Activated CD8-positive, alpha-beta memory T cell treated with anti-CD3 and anti-CD28 coated beads for 4 hours (primary cell): ENCODE data around the gene PWWP2A.
A peak's percentile ranks its signal among the peaks of the same experiment; 100 is the strongest.
"Not testable (repeated sequence)": the region's sequence is repeated elsewhere in the genome, so short reads cannot be mapped to it uniquely, and the experiment has no call there.

ENCODE experiments used
- DNase-seq, 2 donors: peaks; one replicate each; pipeline ENCODE4 v3.0.0-alpha.2; 2020; ENCODE audit warnings: low read depth in 2 of 2

Gene PWWP2A, protein sequence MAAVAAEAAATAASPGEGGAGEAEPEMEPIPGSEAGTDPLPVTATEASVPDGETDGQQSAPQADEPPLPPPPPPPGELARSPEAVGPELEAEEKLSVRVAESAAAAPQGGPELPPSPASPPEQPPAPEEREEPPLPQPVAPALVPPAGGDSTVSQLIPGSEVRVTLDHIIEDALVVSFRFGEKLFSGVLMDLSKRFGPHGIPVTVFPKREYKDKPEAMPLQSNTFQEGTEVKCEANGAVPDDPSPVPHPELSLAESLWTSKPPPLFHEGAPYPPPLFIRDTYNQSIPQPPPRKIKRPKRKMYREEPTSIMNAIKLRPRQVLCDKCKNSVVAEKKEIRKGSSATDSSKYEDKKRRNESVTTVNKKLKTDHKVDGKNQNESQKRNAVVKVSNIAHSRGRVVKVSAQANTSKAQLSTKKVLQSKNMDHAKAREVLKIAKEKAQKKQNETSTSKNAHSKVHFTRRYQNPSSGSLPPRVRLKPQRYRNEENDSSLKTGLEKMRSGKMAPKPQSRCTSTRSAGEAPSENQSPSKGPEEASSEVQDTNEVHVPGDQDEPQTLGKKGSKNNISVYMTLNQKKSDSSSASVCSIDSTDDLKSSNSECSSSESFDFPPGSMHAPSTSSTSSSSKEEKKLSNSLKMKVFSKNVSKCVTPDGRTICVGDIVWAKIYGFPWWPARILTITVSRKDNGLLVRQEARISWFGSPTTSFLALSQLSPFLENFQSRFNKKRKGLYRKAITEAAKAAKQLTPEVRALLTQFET

GRCh38 chr5:160119142-160119904, at the start of gene PWWP2A:
Gene PWWP2A (minus strand): TSS chr5:160119450. CDS start chr5:160119388, 62 bp downstream.
- DNase-seq, result peak; percentile 94 to 97

- no peak for DNase-seq
Observed at GRCh38 chr5:160167624-160168165, 48.4 kb upstream of the PWWP2A start.

DNA sequence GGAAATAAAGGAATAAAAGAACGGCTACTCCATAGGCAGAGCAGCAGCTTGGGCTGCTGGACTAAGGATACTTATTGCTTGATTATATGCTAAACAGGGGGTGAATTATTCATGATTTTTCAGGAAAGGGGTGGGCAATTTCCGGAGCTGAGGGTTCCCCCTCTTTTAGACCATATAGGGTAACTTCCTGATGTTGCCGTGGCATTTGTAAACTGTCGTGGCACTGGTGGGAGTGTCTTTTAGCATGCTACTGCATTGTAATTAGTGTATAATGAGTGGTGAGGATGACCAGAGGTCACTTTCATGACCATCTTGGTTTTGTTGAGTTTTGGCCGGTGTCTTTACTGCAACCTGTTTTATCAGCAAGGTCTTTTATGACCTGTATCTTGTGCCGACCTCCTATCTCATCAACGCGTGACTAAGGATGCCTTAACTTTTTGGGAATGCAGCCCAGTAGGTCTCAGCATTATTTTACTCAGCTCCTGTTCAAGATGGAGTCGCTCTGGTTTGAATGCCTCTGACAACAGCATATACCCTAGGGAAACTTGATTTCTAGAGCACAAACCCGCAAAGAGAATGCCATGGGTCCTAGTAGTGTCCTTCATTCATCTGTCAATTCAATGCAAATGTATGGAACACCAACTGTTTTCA, 47.8 kb upstream of the PWWP2A start:
- no peak for DNase-seq

GRCh38 chr5:160166069-160166972, 47.1 kb upstream of the PWWP2A start:
- DNase-seq, result no peak

DNA sequence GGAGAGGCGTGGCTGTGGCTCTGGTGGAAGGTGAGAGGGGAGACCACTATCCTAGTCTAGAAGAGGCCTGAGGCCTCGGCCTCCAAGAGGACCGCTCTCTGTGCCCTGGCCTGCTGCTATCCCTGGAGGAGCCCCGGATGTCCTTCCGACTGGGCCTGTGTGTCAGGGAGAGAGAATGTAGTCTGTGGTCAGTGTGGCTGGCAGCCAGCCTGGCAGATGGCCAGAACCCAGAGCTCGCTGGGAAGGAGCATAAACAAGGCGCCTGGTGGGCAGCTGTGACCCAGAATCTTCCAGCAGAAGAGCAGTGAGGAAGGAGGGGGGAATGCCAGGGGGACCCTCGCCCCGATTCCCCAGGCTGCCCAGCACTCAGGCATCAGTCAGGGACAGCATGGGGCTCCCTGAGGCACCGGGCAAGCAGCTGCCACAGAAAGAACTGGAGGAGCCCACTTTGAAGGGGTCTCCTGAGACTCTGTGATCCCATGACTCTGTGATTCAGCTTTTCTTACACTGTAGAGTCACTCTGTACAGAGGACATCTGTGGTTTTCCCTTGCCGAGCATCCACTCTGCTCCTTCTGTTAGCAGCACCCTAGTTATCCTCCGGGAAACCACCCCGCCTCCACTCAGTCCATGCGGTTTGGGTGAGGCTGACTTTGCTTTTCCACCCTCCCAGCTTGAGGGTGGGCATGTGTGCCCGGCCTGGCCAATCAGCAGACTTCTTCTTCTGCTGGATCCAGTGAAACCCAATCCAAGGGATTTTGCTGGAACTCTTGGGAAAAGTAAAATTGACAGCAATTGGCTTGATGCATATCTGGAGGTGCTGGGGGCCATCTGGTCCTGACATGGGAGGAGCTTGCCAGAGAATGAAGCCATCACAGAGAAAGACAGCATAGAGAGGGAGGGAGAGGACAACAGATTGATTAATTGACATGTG, 46.2 kb upstream of the PWWP2A start:
- DNase-seq, result no peak

DNA sequence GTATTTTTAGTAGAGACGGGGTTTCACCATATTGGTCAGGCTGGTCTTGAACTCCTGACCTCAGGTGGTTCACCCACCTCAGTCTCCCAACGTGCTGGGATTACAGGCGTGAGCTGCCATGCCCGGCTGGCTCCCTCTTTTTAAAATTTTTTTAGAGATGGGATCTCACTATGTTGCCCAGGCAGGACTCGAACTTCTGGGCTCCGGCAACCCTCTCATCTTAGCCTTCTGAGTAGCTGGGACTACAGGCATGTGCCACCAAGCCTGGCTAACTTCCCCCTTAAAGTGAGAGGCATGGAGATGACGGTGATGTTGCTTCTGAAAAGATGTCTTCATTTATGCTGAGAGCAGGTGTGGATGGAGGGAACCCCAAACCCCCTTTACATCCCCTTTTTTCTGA, 43.7 kb upstream of the PWWP2A start:
- DNase-seq, result no peak

DNA sequence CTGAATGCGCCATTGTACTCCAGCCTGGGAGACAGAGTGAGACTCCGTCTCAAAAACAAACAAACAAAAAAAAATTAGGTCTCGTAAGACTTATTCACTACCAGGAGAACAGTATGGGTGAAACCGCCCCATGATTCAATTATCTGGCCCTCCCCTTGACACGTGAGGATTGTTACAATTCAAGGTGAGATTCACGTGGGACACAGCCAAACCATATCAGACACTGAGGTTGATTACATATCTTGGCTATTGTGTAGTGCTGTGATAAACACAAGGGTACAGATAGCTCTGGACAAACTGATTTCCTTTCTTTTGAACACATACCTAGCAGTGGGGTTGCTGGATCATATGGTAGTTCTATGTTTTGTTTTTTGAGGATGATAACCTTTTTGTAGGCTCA, 42.4 kb upstream of the PWWP2A start:
- no peak for DNase-seq

- not testable (repeated sequence) for DNase-seq
Observed at GRCh38 chr5:160160875-160161274, 41.6 kb upstream of the PWWP2A start.

- DNase-seq, result no peak
Observed at GRCh38 chr5:160159991-160160792, 40.9 kb upstream of the PWWP2A start.

DNA sequence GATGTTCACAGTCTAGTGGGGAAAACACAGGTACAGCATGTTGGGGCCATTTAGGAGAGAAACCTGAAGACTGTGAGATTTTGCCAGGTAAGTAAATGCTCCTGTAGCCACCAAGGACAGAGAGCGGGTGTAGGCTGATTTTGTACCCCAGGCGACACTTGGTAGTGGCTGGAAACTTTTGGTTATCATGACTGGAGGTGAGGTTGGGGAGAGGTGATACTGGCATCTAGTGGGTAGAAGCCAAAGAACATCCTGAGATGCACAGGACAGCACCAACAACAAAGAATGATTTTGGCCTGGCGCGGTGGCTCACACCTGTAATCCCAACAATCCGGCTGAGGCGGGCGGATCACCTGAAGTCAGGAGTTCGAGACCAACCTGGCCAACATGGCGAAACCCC, 38.8 kb upstream of the PWWP2A start:
- no peak for DNase-seq

DNA sequence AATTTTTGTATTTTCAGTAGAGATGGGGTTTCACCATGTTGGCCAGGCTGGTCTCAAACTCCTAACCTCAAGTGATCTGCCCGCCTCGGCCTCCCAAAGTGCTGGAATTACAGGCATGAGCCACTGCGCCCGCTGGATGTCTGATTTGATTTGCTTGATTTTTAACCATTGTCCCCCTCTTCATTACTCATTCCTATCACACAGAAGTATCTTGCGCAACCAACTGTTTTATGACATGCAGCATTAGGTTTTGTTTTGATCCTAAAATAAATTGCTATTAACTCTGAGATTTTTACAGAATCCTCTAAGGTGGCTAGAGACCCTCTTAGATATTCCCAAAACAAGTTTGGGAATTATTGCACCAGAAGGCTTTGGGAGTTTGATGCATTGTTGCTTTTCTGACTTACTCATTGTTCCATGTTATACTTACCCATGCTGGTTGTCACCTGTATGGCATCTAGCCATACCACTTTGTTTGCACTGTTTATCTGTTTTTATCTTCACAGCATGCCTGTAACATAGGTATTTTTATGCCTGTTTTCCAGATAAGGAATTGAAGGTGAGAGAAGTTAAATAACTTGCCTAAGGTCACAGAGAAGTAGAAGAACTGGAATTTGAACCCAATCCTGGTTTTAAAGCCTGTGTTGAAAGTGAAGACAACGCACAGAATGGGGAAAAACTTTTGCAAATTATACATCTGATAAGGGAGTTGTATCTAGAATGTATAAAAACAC, 35.9 kb upstream of the PWWP2A start:
- no peak for DNase-seq

GRCh38 chr5:160152901-160153300, 33.7 kb upstream of the PWWP2A start:
- no peak for DNase-seq

GRCh38 chr5:160152287-160152686, 33.0 kb upstream of the PWWP2A start:
- no peak for DNase-seq

DNA sequence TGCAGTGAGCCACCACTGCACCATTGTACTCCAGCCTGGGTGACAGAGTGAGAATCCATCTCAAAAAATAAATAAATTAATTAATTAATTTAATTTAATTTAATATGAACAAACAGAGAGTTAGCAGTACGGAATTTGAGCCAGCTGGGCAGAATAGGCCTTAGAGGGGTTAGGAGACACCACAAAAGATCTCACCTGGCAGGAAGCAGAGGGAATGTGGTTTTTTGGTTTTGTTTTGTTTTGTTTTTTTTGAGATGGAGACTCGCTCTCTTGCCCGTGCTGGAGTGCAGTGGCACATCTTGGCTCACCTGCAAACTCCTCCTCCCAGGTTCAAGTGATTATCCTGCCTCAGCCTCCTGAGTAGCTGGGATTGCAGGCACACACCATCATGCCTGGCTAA, 31.8 kb upstream of the PWWP2A start:
- no peak for DNase-seq

DNA sequence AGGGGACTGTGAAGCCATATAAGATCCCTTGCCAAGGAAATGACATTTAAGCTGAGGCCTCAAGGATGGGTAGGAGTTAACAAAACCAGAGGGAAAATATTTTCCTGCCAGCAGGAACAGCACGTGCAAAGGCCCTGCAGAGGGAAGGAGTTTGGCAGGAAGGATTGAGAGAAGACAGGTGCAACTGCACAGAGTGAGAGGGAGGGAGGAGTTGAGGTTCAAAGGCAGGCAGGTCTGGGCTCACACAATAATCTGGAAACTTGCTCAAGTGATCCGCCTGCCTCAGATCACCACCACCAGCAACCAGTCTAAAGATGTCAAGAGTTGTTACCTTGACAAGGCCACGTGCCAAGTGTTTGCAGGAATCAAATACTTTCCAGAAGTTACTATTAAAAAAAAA, 31.1 kb upstream of the PWWP2A start:
- no peak for DNase-seq

GRCh38 chr5:160144436-160144835, 25.2 kb upstream of the PWWP2A start:
- DNase-seq, result not testable (repeated sequence)

DNA sequence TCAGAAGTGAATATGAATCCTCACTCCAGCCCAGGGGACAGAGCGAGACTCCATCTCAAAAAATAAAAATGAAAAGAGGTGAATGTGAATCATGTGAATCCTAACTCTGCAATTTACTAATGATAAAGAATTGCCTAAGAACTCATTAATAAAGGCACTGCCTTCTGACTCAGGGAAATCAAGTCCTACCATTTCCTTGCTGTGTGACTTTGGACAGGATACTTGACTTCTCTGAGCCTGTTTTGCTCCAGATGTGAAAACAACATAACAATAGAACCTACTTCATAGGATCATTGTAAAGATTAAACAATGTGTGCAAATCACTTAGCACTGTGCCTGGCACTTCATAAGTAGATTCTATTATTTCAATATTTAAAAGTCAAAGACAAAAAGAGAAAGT, 15.1 kb upstream of the PWWP2A start:
- no peak for DNase-seq

DNA sequence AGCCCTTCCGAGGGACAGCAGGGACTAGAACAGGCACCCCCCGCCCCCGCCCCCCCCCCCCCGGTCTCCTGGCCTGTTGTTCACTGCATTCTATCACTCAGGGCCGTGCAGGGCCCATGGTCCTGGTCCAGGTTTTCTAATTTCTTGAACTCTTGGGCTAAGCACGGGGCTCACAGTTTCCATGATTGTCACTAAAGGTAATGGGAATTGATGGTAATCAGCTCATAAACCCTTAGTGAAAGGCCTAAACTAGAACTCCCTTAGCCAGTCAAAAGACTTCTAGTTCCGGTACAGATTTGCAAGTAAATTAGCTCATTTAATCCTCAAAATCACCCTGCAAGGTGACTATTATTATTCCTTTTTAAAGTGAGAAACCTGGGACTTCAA, 14.7 kb upstream of the PWWP2A start:
- no peak for DNase-seq
